CD14-positive monocyte (primary cell): ENCODE data around the gene ACSF2. TPM values are rescaled to one million over a fixed set of nuclear protein-coding genes. Genes with fewer than 3 reads are reported as not detected.

ENCODE experiments used
- DNase-seq, 3 donors: peaks; one replicate each; pipeline ENCODE4 v3.0.0-alpha.2; 2011 to 2022
- H2AFZ ChIP-seq: 2 replicates; pipeline ENCODE4 v1.6.0; 2012; ENCODE audit warnings: mild to moderate bottlenecking, low read depth, low read length, inconsistent platforms; ENCODE audit not compliant: insufficient read depth, poor library complexity, severe bottlenecking
- H3K27ac ChIP-seq, 2 donors: 1 replicate in 1 of 2; 2 replicates in 1 of 2; pipeline ENCODE4 v1.5.1; 2012 to 2013; ENCODE audit warnings: low read length in 2 of 2, control low read depth in 1 of 2, inconsistent platforms in 1 of 2, low read depth in 1 of 2, mild to moderate bottlenecking in 1 of 2
- H3K27me3 ChIP-seq, 2 donors: one replicate each; pipeline versions ENCODE4 v1.6.0 to v1.6.1; 2011 to 2013; ENCODE audit warnings: low read length in 2 of 2; ENCODE audit not compliant: control insufficient read depth in 2 of 2, insufficient read depth in 2 of 2
- H3K36me3 ChIP-seq, 2 donors: replicated peaks in 1 of 2; 1 replicate in 1 of 2; 2 replicates in 1 of 2; pipeline versions ENCODE4 v1.5.1 to v1.6.1; 2012 to 2013; ENCODE audit warnings: low read length in 2 of 2, control low read depth in 1 of 2, inconsistent platforms in 1 of 2, mild to moderate bottlenecking in 1 of 2; ENCODE audit not compliant: insufficient read depth in 2 of 2, control insufficient read depth in 1 of 2
- H3K4me1 ChIP-seq, 2 donors: 1 replicate in 1 of 2; 2 replicates in 1 of 2; pipeline versions ENCODE4 v1.5.1 to v1.6.1; 2012 to 2013; ENCODE audit warnings: low read length in 2 of 2, control low read depth in 1 of 2, inconsistent platforms in 1 of 2, mild to moderate bottlenecking in 1 of 2, moderate library complexity in 1 of 2; ENCODE audit not compliant: insufficient read depth in 2 of 2, control insufficient read depth in 1 of 2
- H3K4me2 ChIP-seq: replicated peaks from 2 replicates; pipeline ENCODE3; 2012; ENCODE audit warnings: low read length, moderate library complexity, mild to moderate bottlenecking; ENCODE audit not compliant: poor library complexity, severe bottlenecking; ENCODE audit errors: extremely low read depth
- H3K4me3 ChIP-seq, 3 experiments: fragments of 200-600 bp in 1 of 3; sonication (generic) in 1 of 3; replicated peaks in 1 of 3; 1 replicate in 2 of 3; 2 replicates in 1 of 3; pipeline ENCODE4 v1.5.1; 2011 to 2013; ENCODE audit warnings: low read length in 3 of 3, mild to moderate bottlenecking in 3 of 3, control low read depth in 2 of 3, low read depth in 2 of 3, inconsistent platforms in 1 of 3, moderate library complexity in 1 of 3
- H3K79me2 ChIP-seq: 2 replicates; pipeline ENCODE4 v1.6.0; 2012; ENCODE audit warnings: mild to moderate bottlenecking, control low read depth, inconsistent platforms, low read length, moderate library complexity; ENCODE audit not compliant: insufficient read depth
- H3K9ac ChIP-seq: 2 replicates; pipeline ENCODE4 v1.6.0; 2017; ENCODE audit warnings: low read length, mild to moderate bottlenecking; ENCODE audit not compliant: insufficient read depth, poor library complexity, severe bottlenecking
- H3K9me3 ChIP-seq, 2 donors: replicated peaks in 1 of 2; 1 replicate in 1 of 2; 2 replicates in 1 of 2; pipeline versions ENCODE4 v1.5.1 to v1.6.1; 2012 to 2013; ENCODE audit warnings: low read length in 2 of 2, control low read depth in 1 of 2; ENCODE audit not compliant: control insufficient read depth in 1 of 2, insufficient read depth in 1 of 2
- H4K20me1 ChIP-seq: 2 replicates; pipeline ENCODE4 v1.6.0; 2012; ENCODE audit warnings: mild to moderate bottlenecking, low read length, control low read depth, moderate library complexity; ENCODE audit not compliant: insufficient read depth
- H3K27ac Mint-ChIP-seq, 7 donors: one replicate each; pipeline ENCODE4 v1.8.0; 2020; ENCODE audit warnings: mild to moderate bottlenecking in 7 of 7, mixed read lengths in 7 of 7, moderate library complexity in 6 of 7, inconsistent platforms in 2 of 7
- H3K27me3 Mint-ChIP-seq, 3 donors: one replicate each; pipeline ENCODE4 v1.8.0; 2021 to 2022; ENCODE audit warnings: low read depth in 3 of 3, mild to moderate bottlenecking in 3 of 3, mixed read lengths in 3 of 3, moderate library complexity in 3 of 3, inconsistent platforms in 1 of 3
- H3K36me3 Mint-ChIP-seq, 2 donors: one replicate each; pipeline ENCODE4 v1.8.0; 2020; ENCODE audit warnings: mixed read lengths in 2 of 2, inconsistent platforms in 1 of 2, mild to moderate bottlenecking in 1 of 2
- H3K4me1 Mint-ChIP-seq: one replicate; pipeline ENCODE4 v1.8.0; 2020; ENCODE audit warnings: mild to moderate bottlenecking, mixed read lengths
- H3K4me3 Mint-ChIP-seq, 2 donors: one replicate each; pipeline ENCODE4 v1.8.0; 2020; ENCODE audit warnings: mild to moderate bottlenecking in 2 of 2, mixed read lengths in 2 of 2, moderate library complexity in 1 of 2
- H3K9me3 Mint-ChIP-seq, 7 donors: one replicate each; pipeline ENCODE4 v1.8.0; 2020 to 2022; ENCODE audit warnings: mixed read lengths in 7 of 7, mild to moderate bottlenecking in 6 of 7, moderate library complexity in 6 of 7, inconsistent platforms in 2 of 7
- CTCF ChIP-seq: fragments of 200-600 bp; IDR thresholded peaks from one replicate; pipeline ENCODE4 v1.8.0; 2022; ENCODE audit warnings: antibody characterized with exemption, mild to moderate bottlenecking
- WGBS: methylation state at CpG from one replicate; pipeline ENCODE4 v1.1.5; 2013; ENCODE audit warnings: missing lambda C conversion rate; ENCODE audit not compliant: insufficient coverage; 5-methylcytosine and 5-hydroxymethylcytosine counted together
- intact Hi-C, 2 donors: fragments of 100-400 bp; cut with micrococcal nuclease; formaldehyde crosslinking; loops; one replicate each; pipeline versions ENCODE4 v1.15.0 to v1.15.1; 2023
- polyA plus RNA-seq, 3 donors: library from polyadenylated mRNA; depleted of rRNA in 1 of 3; unstranded in 2 of 3; stranded (reverse) in 1 of 3; fragments of 300-500 nt in 2 of 3; fragments of >200 nt in 1 of 3; fragmentation: Illumina TruSeq in 2 of 3; gene quantifications; 1 replicate in 2 of 3; 2 replicates in 1 of 3; pipeline ENCODE4 v1.2.3, GENCODE V29; 2012 to 2021

Gene ACSF2
- polyA plus RNA-seq, 3 donors: 2.8 to 24.4 (median 5.5) TPM

DNA sequence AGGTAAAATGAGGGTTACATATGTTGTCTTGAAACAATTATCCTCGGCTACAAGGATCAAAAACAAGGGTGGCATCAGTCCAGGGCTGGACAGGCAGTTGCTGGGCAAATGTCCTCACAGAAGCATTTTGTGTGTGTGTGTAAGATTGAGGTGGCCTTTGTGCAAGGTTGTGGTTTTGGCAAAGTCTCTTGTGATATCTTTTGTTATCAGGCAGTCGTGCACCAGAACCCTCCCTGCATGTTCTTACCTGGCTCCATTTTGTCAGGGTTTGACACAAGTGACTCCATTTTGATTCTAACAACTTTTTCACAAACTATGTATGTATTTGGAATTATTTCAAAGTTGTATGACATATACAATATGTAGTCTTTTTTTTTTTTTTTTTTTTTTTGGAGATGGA, 22.6 kb downstream of the ACSF2 start:
- Mint-ChIP-seq H3K4me1 (peaks cover 23% of the 10 kb centered on the region), H3K9me3 (peaks cover 0 to 2% (median 0%) of the 10 kb centered on the region in 7 donors), H3K27ac (no peak overlapping the region), H3K4me3 (no peak overlapping the region), H3K27me3 (peaks cover 0 to 2% (median 1%) of the 10 kb centered on the region in 3 donors), H3K36me3 (peaks cover 2 to 6% of the 10 kb centered on the region in 2 donors)
- Histone ChIP-seq H3K27ac (no peak overlapping the region), H3K4me3 (no peak overlapping the region), H3K9me3 (no peaks in the 10 kb centered on the region), H3K9ac (no peak overlapping the region), H3K27me3 (no peaks in the 10 kb centered on the region), H3K79me2 (no peaks in the 10 kb centered on the region), H4K20me1 (peaks cover 3% of the 10 kb centered on the region), H3K4me1 (peaks cover 20 to 23% of the 10 kb centered on the region in 2 donors), H3K36me3 (no peaks in the 10 kb centered on the region), H2AFZ (no peak overlapping the region), H3K4me2 (no peak overlapping the region)
- WGBS: 100% methylated on average over 1 of the region's 2 CpGs
- intact Hi-C loops: no loop called here
- TF ChIP-seq CTCF: no peak
- no peak for DNase-seq

GRCh38 chr17:50451943-50452629, 26.1 kb downstream of the ACSF2 start:
- TF ChIP-seq CTCF: no peak
- 86% methylated on average over 1 of the region's 7 CpGs for WGBS
- Mint-ChIP-seq H3K27me3 (no peaks in the 10 kb centered on the region), H3K4me1 (peaks cover 27% of the 10 kb centered on the region), H3K9me3 (peaks cover 0 to 2% (median 0%) of the 10 kb centered on the region in 7 donors), H3K27ac (peak overlapping the region in 3 of 7 donors; percentile 26 to 79 (median 41)), H3K4me3 (peak overlapping the region; percentile 59 to 73), H3K36me3 (peaks cover 0 to 11% of the 10 kb centered on the region in 2 donors)
- no peak overlapping the region for H2AFZ ChIP-seq
- H3K27me3 ChIP-seq: no peaks in the 10 kb centered on the region
- no peaks in the 10 kb centered on the region for H3K9me3 ChIP-seq
- no peaks in the 10 kb centered on the region for H3K36me3 ChIP-seq
- H3K4me1 ChIP-seq: peaks cover 20 to 23% of the 10 kb centered on the region in 2 donors
- intact Hi-C loops: no loop called here
- peak overlapping the region in 1 of 3 experiments; percentile 49 for H3K4me3 ChIP-seq
- H3K79me2 ChIP-seq: no peaks in the 10 kb centered on the region
- no peaks in the 10 kb centered on the region for H4K20me1 ChIP-seq
- H3K4me2 ChIP-seq: peak overlapping the region; percentile 56
- no peak for DNase-seq
- no peak overlapping the region for H3K27ac ChIP-seq
- no peak overlapping the region for H3K9ac ChIP-seq
